ENCODE results near the gene ARG1. TPM values are rescaled to one million over a fixed set of nuclear protein-coding genes. Genes with fewer than 3 reads are reported as not detected.
"Not testable (repeated sequence)": the region's sequence is repeated elsewhere in the genome, so short reads cannot be mapped to it uniquely, and the experiment has no call there.

ARG1 gene
- not detected for polyA plus RNA-seq

DNA sequence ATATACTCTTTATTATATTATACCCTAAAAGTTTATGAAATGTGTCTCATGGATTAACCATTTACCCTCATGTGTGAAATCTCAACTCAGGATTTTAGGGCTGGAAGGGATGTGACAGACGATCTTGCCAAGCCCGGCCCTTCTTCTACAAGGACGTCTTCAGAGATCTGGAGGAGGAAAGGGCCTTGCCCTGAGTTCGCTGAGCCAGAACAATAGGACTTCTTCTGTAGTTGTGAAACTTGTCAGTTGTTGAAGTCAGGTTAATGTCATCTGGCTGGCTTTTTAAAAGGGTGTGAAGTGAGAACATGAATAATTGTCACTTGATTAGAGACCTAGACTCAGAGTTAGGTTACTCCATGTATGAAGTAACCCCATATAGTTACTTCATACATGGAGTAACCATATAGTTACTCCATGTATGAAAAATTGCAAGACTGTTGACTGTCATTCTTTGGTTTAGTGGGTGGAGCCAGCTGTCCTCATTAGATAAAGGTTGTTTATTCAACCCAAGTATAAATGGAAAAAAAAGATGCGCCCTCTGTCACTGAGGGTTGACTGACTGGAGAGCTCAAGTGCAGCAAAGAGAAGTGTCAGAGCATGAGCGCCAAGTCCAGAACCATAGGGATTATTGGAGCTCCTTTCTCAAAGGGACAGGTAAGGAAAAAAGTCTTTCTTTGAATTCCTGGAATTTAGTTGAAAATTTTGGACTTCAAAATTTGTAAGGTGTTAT lies at the start of gene ARG1:
Gene ARG1 (plus strand): TSS at position 541 of the 730 bp plus-strand sequence. CDS start 57 bp downstream, at position 598.
- H3K27me3 Mint-ChIP-seq: no peaks in the 10 kb centered on the region
- H3K4me1 Mint-ChIP-seq: peaks cover 0 to 4% (median 0%) of the 10 kb centered on the region in 3 donors
- H3K4me3 Mint-ChIP-seq: no peak within 1 kb of the TSS
- peaks cover 11% of the 10 kb centered on the region for H3K36me3 Mint-ChIP-seq
- no peaks in the 10 kb centered on the region for H3K9me3 Mint-ChIP-seq
- H3K27ac Mint-ChIP-seq: peak within 1 kb of the TSS in 1 of 3 donors; percentile 74

DNA sequence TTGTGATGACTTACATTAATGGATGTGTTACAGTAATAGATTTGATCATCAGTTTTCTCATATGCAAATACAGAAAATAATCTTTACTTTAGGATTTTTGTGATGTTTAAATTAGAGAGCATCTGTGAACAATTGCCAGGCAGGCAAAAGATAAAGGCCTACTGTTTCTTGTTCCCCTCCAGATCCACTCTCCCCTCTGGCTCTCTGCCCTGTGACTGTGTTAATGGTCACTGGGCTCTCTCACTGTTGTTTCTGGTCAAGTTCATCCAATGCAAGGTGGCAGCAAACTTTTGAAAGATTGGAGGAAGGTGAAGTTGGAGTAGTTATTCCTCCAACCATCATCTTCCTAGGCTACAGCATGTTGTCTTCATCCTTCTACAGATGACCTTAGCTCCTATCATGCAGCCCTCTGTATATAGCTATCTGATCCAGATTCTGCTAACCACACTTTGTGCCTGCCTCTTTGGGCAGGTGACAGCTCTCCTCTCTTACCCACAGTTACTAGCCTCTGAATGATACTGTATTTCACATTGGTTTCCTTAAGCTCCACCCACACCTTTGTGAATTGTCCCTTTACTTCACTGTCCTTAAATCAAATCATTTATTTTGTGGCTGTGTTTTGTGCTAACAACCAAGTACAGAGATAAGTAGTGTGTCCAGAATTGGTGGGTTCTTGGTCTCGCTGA lies 48.9 kb upstream of the ARG1 start:
- Mint-ChIP-seq H3K4me1 (peaks cover 0 to 3% (median 0%) of the 10 kb centered on the region in 3 donors), H3K27me3 (peaks cover 1% of the 10 kb centered on the region), H3K27ac (no peak overlapping the region), H3K36me3 (no peaks in the 10 kb centered on the region), H3K4me3 (no peak overlapping the region), H3K9me3 (peaks cover 0 to 8% (median 2%) of the 10 kb centered on the region in 3 donors)

DNA sequence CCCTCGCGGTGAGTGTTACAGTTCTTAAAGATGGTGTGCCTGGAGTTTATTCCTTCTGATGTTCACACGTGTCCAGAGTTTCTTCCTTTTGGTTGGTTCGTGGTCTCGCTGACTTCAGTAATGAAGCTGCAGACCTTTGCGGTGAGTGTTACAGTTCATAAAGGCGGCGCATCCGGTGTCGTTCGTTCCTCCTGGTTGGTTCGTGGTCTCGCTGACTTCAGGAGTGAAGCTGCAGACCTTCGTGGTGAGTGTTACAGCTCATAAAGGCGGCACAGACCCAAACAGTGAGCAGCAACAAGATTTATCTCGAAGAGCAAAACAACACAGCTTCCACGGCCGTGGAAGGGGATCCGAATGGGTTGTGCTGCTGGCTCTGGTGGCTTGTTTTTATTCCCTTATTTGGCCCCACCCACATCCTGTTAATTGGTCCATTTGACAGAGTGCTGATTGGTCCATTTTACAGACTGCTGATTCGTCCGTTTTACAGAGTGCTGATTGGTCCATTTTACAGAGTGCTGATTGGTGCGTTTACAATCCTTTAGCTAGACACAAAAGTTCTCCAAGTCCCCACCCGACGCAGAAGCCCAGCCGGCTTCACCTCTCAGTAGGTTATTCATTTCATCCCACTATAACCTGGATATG lies 48.2 kb upstream of the ARG1 start:
- peaks cover 0 to 3% (median 0%) of the 10 kb centered on the region in 3 donors for H3K4me1 Mint-ChIP-seq
- H3K4me3 Mint-ChIP-seq: no peak overlapping the region
- peaks cover 1% of the 10 kb centered on the region for H3K27me3 Mint-ChIP-seq
- peaks cover 0 to 8% (median 2%) of the 10 kb centered on the region in 3 donors for H3K9me3 Mint-ChIP-seq
- no peak overlapping the region for H3K27ac Mint-ChIP-seq
- no peaks in the 10 kb centered on the region for H3K36me3 Mint-ChIP-seq

- H3K27ac Mint-ChIP-seq, H3K9me3 Mint-ChIP-seq, H3K4me1 Mint-ChIP-seq, H3K27me3 Mint-ChIP-seq, H3K4me3 Mint-ChIP-seq, H3K36me3 Mint-ChIP-seq: not testable (repeated sequence)
These were observed 42.1 kb upstream of the ARG1 start for GRCh38 chr6:131530936-131531335.

DNA sequence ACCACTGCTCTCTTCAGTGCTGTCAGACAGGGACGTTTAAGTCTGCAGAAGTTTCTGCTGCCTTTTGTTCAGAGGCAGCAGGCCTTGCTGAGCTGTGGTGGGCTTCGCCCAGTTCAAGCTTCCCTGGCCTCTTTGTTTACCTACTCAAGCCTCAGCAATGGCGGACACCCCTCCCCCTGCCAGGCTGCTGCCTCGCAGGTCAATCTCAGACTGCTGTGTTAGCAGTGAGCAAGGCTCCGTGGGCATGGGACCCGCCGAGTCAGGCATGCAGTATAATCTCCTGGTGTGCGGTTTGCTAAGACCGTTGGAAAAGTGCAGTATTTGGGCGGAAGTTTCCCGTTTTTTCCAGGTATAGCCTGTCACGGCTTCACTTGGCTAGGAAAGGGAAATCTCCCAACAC lies 41.3 kb upstream of the ARG1 start:
- H3K36me3 Mint-ChIP-seq, H3K4me1 Mint-ChIP-seq, H3K27me3 Mint-ChIP-seq, H3K4me3 Mint-ChIP-seq, H3K9me3 Mint-ChIP-seq, H3K27ac Mint-ChIP-seq: not testable (repeated sequence)

- H3K27me3 Mint-ChIP-seq: peaks cover 1% of the 10 kb centered on the region
- no peak overlapping the region for H3K27ac Mint-ChIP-seq
- peaks cover 0 to 7% (median 5%) of the 10 kb centered on the region in 3 donors for H3K4me1 Mint-ChIP-seq
- peaks cover 2% of the 10 kb centered on the region for H3K36me3 Mint-ChIP-seq
- H3K9me3 Mint-ChIP-seq: no peaks in the 10 kb centered on the region
- no peak overlapping the region for H3K4me3 Mint-ChIP-seq
These were observed 40.4 kb upstream of the ARG1 start for GRCh38 chr6:131532580-131533039.

DNA sequence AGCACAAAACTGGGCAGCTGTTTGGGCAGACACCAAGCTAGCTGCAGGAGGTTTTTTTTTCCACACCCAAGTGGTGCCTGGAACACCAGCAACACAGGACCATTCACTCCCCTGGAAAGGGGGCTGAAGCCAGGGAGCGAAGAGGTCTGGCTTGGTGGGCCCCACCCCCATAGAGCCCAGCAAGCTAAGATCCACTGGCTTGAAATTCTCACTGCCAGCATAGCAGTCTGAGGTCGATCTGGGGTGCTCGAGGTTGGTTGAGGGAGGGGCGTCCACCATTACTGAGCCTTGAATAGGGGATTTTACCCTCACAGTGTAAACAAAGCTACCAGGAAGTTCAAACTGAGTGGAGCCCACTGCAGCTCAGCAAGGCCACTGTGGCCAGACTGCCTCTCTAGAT lies 34.4 kb upstream of the ARG1 start:
- not testable (repeated sequence) for H3K9me3 Mint-ChIP-seq, H3K36me3 Mint-ChIP-seq, H3K27ac Mint-ChIP-seq, H3K4me3 Mint-ChIP-seq, H3K4me1 Mint-ChIP-seq
- H3K27me3 Mint-ChIP-seq: peaks cover 12% of the 10 kb centered on the region

DNA sequence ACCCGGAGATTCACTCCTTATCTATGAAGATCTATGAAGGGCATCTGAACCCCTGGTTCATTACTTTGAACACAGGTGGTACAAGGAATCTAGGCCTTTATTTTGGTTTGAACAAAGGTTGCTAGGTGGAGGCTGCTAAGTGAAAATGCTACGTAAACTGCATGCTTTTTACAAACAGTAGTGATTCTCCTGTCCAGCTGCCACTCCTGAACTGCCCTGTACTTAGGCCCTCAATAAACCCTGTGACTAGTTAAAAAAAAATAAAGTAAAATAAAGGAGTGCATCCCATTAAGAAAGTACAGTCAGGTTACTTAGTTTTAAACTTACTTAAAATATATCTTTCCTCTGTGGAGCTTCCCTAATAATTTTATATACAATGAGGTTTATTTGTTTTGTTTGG lies 27.7 kb upstream of the ARG1 start:
- H3K9me3 Mint-ChIP-seq: peaks cover 0 to 1% (median 0%) of the 10 kb centered on the region in 3 donors
- H3K36me3 Mint-ChIP-seq: peaks cover 3% of the 10 kb centered on the region
- no peak overlapping the region for H3K27ac Mint-ChIP-seq
- peaks cover 3% of the 10 kb centered on the region for H3K27me3 Mint-ChIP-seq
- H3K4me1 Mint-ChIP-seq: peaks cover 0 to 4% (median 0%) of the 10 kb centered on the region in 3 donors
- no peak overlapping the region for H3K4me3 Mint-ChIP-seq

GRCh38 chr6:131547488-131547887 lies 25.5 kb upstream of the ARG1 start:
- Mint-ChIP-seq H3K4me3 (no peak overlapping the region), H3K27ac (no peak overlapping the region)

DNA sequence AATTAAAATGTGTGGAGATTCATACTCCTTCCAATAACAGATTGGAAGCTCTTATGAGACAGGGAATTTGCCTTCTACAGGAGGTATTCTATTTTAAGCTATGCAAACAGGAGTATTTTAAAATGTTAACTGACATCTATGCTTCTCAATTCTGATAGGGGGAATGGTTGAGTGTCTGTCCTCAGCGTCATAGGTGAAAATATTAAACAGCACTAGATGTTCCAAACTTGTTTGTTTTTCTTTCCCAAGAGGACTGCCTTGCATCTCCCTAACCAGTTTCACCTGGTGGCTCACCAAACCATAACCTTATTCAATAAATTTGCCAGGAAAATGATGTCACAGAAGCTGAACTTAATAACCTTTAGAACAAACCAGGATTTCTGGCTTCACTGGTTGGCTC lies 24.6 kb upstream of the ARG1 start:
- no peaks in the 10 kb centered on the region for H3K27me3 Mint-ChIP-seq
- H3K4me1 Mint-ChIP-seq: no peaks in the 10 kb centered on the region
- H3K27ac Mint-ChIP-seq: no peak overlapping the region
- H3K9me3 Mint-ChIP-seq: peaks cover 0 to 1% (median under 1%) of the 10 kb centered on the region in 3 donors
- H3K4me3 Mint-ChIP-seq: no peak overlapping the region
- H3K36me3 Mint-ChIP-seq: peaks cover 2% of the 10 kb centered on the region

More at GRCh38 chr6:131547488-131547887, 25.5 kb upstream of the ARG1 start:
- H3K9me3 Mint-ChIP-seq: peaks cover 0 to 1% (median 0%) of the 10 kb centered on the region in 3 donors
- H3K4me1 Mint-ChIP-seq: peaks cover 0 to 4% (median 0%) of the 10 kb centered on the region in 3 donors
- peaks cover 2% of the 10 kb centered on the region for H3K36me3 Mint-ChIP-seq
- H3K27me3 Mint-ChIP-seq: no peaks in the 10 kb centered on the region

GRCh38 chr6:131549811-131550210 lies 23.2 kb upstream of the ARG1 start:
- Mint-ChIP-seq H3K36me3 (peaks cover 2% of the 10 kb centered on the region), H3K27me3 (no peaks in the 10 kb centered on the region), H3K4me1 (no peaks in the 10 kb centered on the region), H3K9me3 (peaks cover 0 to 3% (median 1%) of the 10 kb centered on the region in 3 donors), H3K4me3 (no peak overlapping the region), H3K27ac (no peak overlapping the region)

DNA sequence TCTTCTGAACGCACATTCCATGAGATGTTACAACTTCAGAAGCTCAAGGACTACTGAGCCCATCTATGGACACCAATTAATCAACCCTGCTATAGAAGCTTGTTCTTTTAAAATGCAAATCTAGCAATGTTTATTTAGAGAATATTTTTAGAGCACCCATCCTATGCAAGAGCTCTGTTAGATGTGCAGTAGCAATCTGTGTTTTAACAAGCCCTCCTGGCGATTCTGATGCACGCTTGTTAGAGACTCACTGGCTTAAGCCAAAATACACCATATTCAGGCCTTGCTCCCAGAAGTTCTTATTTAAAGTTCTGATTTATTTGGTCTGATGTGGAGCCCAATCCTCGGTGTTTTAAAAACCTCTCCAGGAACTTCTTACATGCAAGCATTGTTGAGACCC lies 21.1 kb upstream of the ARG1 start:
- H3K27ac Mint-ChIP-seq: no peak overlapping the region
- peaks cover 2% of the 10 kb centered on the region for H3K36me3 Mint-ChIP-seq
- no peaks in the 10 kb centered on the region for H3K27me3 Mint-ChIP-seq
- peaks cover 0 to 3% (median 1%) of the 10 kb centered on the region in 3 donors for H3K9me3 Mint-ChIP-seq
- no peak overlapping the region for H3K4me3 Mint-ChIP-seq
- H3K4me1 Mint-ChIP-seq: no peaks in the 10 kb centered on the region

GRCh38 chr6:131552572-131552971 lies 20.5 kb upstream of the ARG1 start:
- Mint-ChIP-seq H3K27ac (peak overlapping the region in 1 of 3 donors; percentile 48), H3K4me3 (no peak overlapping the region), H3K4me1 (no peaks in the 10 kb centered on the region)

GRCh38 chr6:131555992-131556391 lies 17.0 kb upstream of the ARG1 start:
- H3K36me3 Mint-ChIP-seq: no peaks in the 10 kb centered on the region
- H3K27me3 Mint-ChIP-seq: no peaks in the 10 kb centered on the region
- no peak overlapping the region for H3K4me3 Mint-ChIP-seq
- H3K9me3 Mint-ChIP-seq: peaks cover 0 to 3% (median 0%) of the 10 kb centered on the region in 3 donors
- no peak overlapping the region for H3K27ac Mint-ChIP-seq
- no peaks in the 10 kb centered on the region for H3K4me1 Mint-ChIP-seq

More at GRCh38 chr6:131552572-131552971, 20.5 kb upstream of the ARG1 start:
- no peaks in the 10 kb centered on the region for H3K27me3 Mint-ChIP-seq
- peaks cover 0 to 3% (median 0%) of the 10 kb centered on the region in 3 donors for H3K9me3 Mint-ChIP-seq
- H3K36me3 Mint-ChIP-seq: peaks cover 2% of the 10 kb centered on the region

DNA sequence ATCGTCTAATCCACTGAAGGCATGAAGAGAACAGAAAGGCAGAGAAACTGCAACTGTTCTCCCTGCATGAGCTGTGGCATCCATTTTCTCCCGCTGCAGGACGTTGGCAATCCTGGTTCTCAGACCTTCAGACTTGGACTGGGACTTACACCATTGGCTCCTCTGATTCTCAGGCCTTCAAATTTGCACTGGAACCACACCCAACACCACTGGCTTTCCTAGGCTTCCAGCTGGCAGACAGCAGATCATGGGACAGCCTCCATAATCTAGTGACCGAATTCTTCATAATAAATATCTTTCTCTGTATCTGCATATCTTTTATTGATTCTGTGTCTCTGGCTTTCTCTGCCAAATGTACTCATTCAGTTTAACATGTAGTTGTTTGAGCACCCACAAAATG lies 14.1 kb upstream of the ARG1 start:
- Mint-ChIP-seq H3K9me3 (no peaks in the 10 kb centered on the region), H3K4me1 (no peaks in the 10 kb centered on the region), H3K27ac (no peak overlapping the region), H3K4me3 (no peak overlapping the region), H3K36me3 (no peaks in the 10 kb centered on the region), H3K27me3 (no peaks in the 10 kb centered on the region)

Data from IgD-negative memory B cell (primary cell).